Measurements from ENCODE around the gene AQP3.

- no peak for TF ChIP-seq CTCF (IDR thresholded peaks at IDR 0.05)
- TF ChIP-seq ZFX (IDR thresholded peaks at IDR 0.05; ENCODE audit: borderline replicate concordance) = no peak
Observed at GRCh38 chr9:33473643-33474352, 26.4 kb upstream of the AQP3 start, which contains the start of gene NOL6.

Data from 22Rv1 (cell line).